ENCODE results near the gene JAG1.
A peak's percentile ranks its signal among the peaks of the same experiment; 100 is the strongest.

The JAG1 gene

GRCh38 chr20:10672624-10673127, 1.1 kb downstream of the JAG1 start:
- no peaks in the 10 kb centered on the region for H3K27me3 ChIP-seq (ENCODE audit: insufficient read depth, insufficient read length)
- peak overlapping the region; percentile 86 for H3K4me3 ChIP-seq (ENCODE audit: insufficient read length, low read depth)
- DNase-seq (ENCODE audit: low read depth, low spot score): no peak
- no peak for TF ChIP-seq SUZ12 (IDR thresholded peaks at IDR 0.05; ENCODE audit: extremely low read depth, insufficient read depth, insufficient read length)
- no peak for TF ChIP-seq ZNF274 (IDR thresholded peaks at IDR 0.05; ENCODE audit: low read depth, low read length)
- no peak for TF ChIP-seq YY1 (IDR thresholded peaks at IDR 0.05; ENCODE audit: insufficient read depth, insufficient read length)
- peak overlapping the region; percentile 93 for H3K9ac ChIP-seq (ENCODE audit: insufficient read length, low read depth)
- H3K9me3 ChIP-seq (ENCODE audit: insufficient read depth, low read length): no peaks in the 10 kb centered on the region
- H3K36me3 ChIP-seq (ENCODE audit: insufficient read depth, insufficient read length, low read length): peaks cover 43% of the 10 kb centered on the region
- H3K4me1 ChIP-seq (ENCODE audit: insufficient read depth, insufficient read length): peaks cover 4% of the 10 kb centered on the region

GRCh38 chr20:10671919-10672623, 1.7 kb downstream of the JAG1 start:
- Histone ChIP-seq H3K9ac (ENCODE audit: insufficient read length, low read depth) (peak overlapping the region; percentile 93), H3K9me3 (ENCODE audit: insufficient read depth, low read length) (no peaks in the 10 kb centered on the region), H3K4me3 (ENCODE audit: insufficient read length, low read depth) (peak overlapping the region; percentile 86), H3K4me1 (ENCODE audit: insufficient read depth, insufficient read length) (peaks cover 4% of the 10 kb centered on the region), H3K27me3 (ENCODE audit: insufficient read depth, insufficient read length) (no peaks in the 10 kb centered on the region), H3K36me3 (ENCODE audit: insufficient read depth, insufficient read length, low read length) (peaks cover 49% of the 10 kb centered on the region)
- DNase-seq (ENCODE audit: low read depth, low spot score): no peak
- TF ChIP-seq SUZ12 (IDR thresholded peaks at IDR 0.05; ENCODE audit: extremely low read depth, insufficient read depth, insufficient read length): no peak
- TF ChIP-seq YY1 (IDR thresholded peaks at IDR 0.05; ENCODE audit: insufficient read depth, insufficient read length): no peak
- TF ChIP-seq ZNF274 (IDR thresholded peaks at IDR 0.05; ENCODE audit: low read depth, low read length): no peak

- peak overlapping the region; percentile 93 for H3K9ac ChIP-seq (ENCODE audit: insufficient read length, low read depth)
- no peaks in the 10 kb centered on the region for H3K9me3 ChIP-seq (ENCODE audit: insufficient read depth, low read length)
- DNase-seq (ENCODE audit: low read depth, low spot score): no peak
- peaks cover 51% of the 10 kb centered on the region for H3K36me3 ChIP-seq (ENCODE audit: insufficient read depth, insufficient read length, low read length)
- no peak for TF ChIP-seq YY1 (IDR thresholded peaks at IDR 0.05; ENCODE audit: insufficient read depth, insufficient read length)
- no peaks in the 10 kb centered on the region for H3K27me3 ChIP-seq (ENCODE audit: insufficient read depth, insufficient read length)
- H3K4me1 ChIP-seq (ENCODE audit: insufficient read depth, insufficient read length): peaks cover 4% of the 10 kb centered on the region
- peak overlapping the region; percentile 86 for H3K4me3 ChIP-seq (ENCODE audit: insufficient read length, low read depth)
Measured at GRCh38 chr20:10671221-10671918, 2.4 kb downstream of the JAG1 start.

GRCh38 chr20:10670501-10671220, 3.1 kb downstream of the JAG1 start:
- Histone ChIP-seq H3K4me1 (ENCODE audit: insufficient read depth, insufficient read length) (peaks cover 4% of the 10 kb centered on the region), H3K36me3 (ENCODE audit: insufficient read depth, insufficient read length, low read length) (peaks cover 51% of the 10 kb centered on the region), H3K27me3 (ENCODE audit: insufficient read depth, insufficient read length) (no peaks in the 10 kb centered on the region), H3K9ac (ENCODE audit: insufficient read length, low read depth) (peak overlapping the region; percentile 93), H3K9me3 (ENCODE audit: insufficient read depth, low read length) (no peaks in the 10 kb centered on the region), H3K4me3 (ENCODE audit: insufficient read length, low read depth) (peak overlapping the region; percentile 86)
- DNase-seq (ENCODE audit: low read depth, low spot score): no peak
- TF ChIP-seq YY1 (IDR thresholded peaks at IDR 0.05; ENCODE audit: insufficient read depth, insufficient read length) (no peak), ZNF274 (IDR thresholded peaks at IDR 0.05; ENCODE audit: low read depth, low read length) (no peak), SUZ12 (IDR thresholded peaks at IDR 0.05; ENCODE audit: extremely low read depth, insufficient read depth, insufficient read length) (no peak)

GRCh38 chr20:10669843-10670446, 3.9 kb downstream of the JAG1 start:
- no peak for TF ChIP-seq SUZ12 (IDR thresholded peaks at IDR 0.05; ENCODE audit: extremely low read depth, insufficient read depth, insufficient read length)
- TF ChIP-seq ZNF274 (IDR thresholded peaks at IDR 0.05; ENCODE audit: low read depth, low read length): no peak
- no peak for TF ChIP-seq YY1 (IDR thresholded peaks at IDR 0.05; ENCODE audit: insufficient read depth, insufficient read length)
- no peak overlapping the region for H3K9ac ChIP-seq (ENCODE audit: insufficient read length, low read depth)
- peaks cover 51% of the 10 kb centered on the region for H3K36me3 ChIP-seq (ENCODE audit: insufficient read depth, insufficient read length, low read length)
- H3K9me3 ChIP-seq (ENCODE audit: insufficient read depth, low read length): no peaks in the 10 kb centered on the region
- peaks cover 4% of the 10 kb centered on the region for H3K4me1 ChIP-seq (ENCODE audit: insufficient read depth, insufficient read length)
- DNase-seq (ENCODE audit: low read depth, low spot score): no peak
- no peak overlapping the region for H3K4me3 ChIP-seq (ENCODE audit: insufficient read length, low read depth)
- H3K27me3 ChIP-seq (ENCODE audit: insufficient read depth, insufficient read length): no peaks in the 10 kb centered on the region

GRCh38 chr20:10668677-10669368, 5.0 kb downstream of the JAG1 start:
- Histone ChIP-seq H3K9me3 (ENCODE audit: insufficient read depth, low read length) (no peaks in the 10 kb centered on the region), H3K27me3 (ENCODE audit: insufficient read depth, insufficient read length) (no peaks in the 10 kb centered on the region), H3K4me3 (ENCODE audit: insufficient read length, low read depth) (no peak overlapping the region), H3K4me1 (ENCODE audit: insufficient read depth, insufficient read length) (peaks cover 7% of the 10 kb centered on the region), H3K36me3 (ENCODE audit: insufficient read depth, insufficient read length, low read length) (peaks cover 53% of the 10 kb centered on the region), H3K9ac (ENCODE audit: insufficient read length, low read depth) (no peak overlapping the region)
- TF ChIP-seq YY1 (IDR thresholded peaks at IDR 0.05; ENCODE audit: insufficient read depth, insufficient read length): no peak
- TF ChIP-seq ZNF274 (IDR thresholded peaks at IDR 0.05; ENCODE audit: low read depth, low read length): no peak
- no peak for TF ChIP-seq SUZ12 (IDR thresholded peaks at IDR 0.05; ENCODE audit: extremely low read depth, insufficient read depth, insufficient read length)
- DNase-seq (ENCODE audit: low read depth, low spot score): no peak

Measured in NT2/D1 (cell line).